MCF 10A (cell line): Measurements from ENCODE around the gene FBXW5. TPM values are rescaled to one million over a fixed set of nuclear protein-coding genes. Genes with fewer than 3 reads are reported as not detected.

Source experiments
- BruUV-seq: library from RNA; stranded (reverse); fragments of 400-500 nt; replicated peaks from 2 replicates; lab custom pipeline; 2021; lab: Mats Ljungman, UMichigan
- CTCF ChIA-PET: fragments of 300-600 bp; sonication (Branson Sonifier 250); formaldehyde crosslinking; extraction: SDS; loops from one replicate; lab custom pipeline; 2021; ENCODE audit warnings: antibody characterized with exemption, inconsistent platforms; lab: Yijun Ruan, JAX
- POLR2A ChIA-PET: fragments of 300-600, 350-650 bp; sonication (Branson Sonifier 250); formaldehyde crosslinking; extraction: SDS; loops from one replicate; lab custom pipeline; 2020; ENCODE audit warnings: antibody characterized with exemption, inconsistent platforms; lab: Yijun Ruan, JAX
- DNase-seq: peaks from one replicate; pipeline ENCODE4 v3.0.0-alpha.2; 2018; ENCODE audit not compliant: unreplicated experiment
- H3K27ac Mint-ChIP-seq: one replicate; pipeline ENCODE4 v1.8.0; 2022; ENCODE audit warnings: mild to moderate bottlenecking, low read depth, mixed read lengths; ENCODE audit not compliant: unreplicated experiment
- H3K27me3 Mint-ChIP-seq: one replicate; pipeline ENCODE4 v1.8.0; 2022; ENCODE audit warnings: mixed read lengths; ENCODE audit not compliant: insufficient read depth, unreplicated experiment
- H3K36me3 Mint-ChIP-seq: one replicate; pipeline ENCODE4 v1.8.0; 2022; ENCODE audit warnings: mild to moderate bottlenecking, moderate library complexity, mixed read lengths; ENCODE audit not compliant: insufficient read depth, unreplicated experiment
- H3K4me1 Mint-ChIP-seq: one replicate; pipeline ENCODE4 v1.8.0; 2022; ENCODE audit warnings: mixed read lengths; ENCODE audit not compliant: insufficient read depth, unreplicated experiment
- H3K4me3 Mint-ChIP-seq: one replicate; pipeline ENCODE4 v1.8.0; 2022; ENCODE audit warnings: mild to moderate bottlenecking, moderate library complexity, mixed read lengths; ENCODE audit not compliant: unreplicated experiment
- H3K9me3 Mint-ChIP-seq: one replicate; pipeline ENCODE4 v1.8.0; 2022; ENCODE audit warnings: mixed read lengths; ENCODE audit not compliant: unreplicated experiment
- intact Hi-C: fragments of 100-400 bp; cut with micrococcal nuclease; formaldehyde crosslinking; loops from 2 replicates; pipeline ENCODE4 v1.14.1; 2022
- total RNA-seq: library from RNA; stranded (reverse); gene quantifications from 2 replicates; pipeline ENCODE4 v1.2.3, GENCODE V29; 2022
- TF ChIP-seq, protein P1 (sequence below): fragments of 200-600 bp; IDR thresholded peaks from one replicate; pipeline ENCODE4 v1.8.0; 2022; ENCODE audit warnings: antibody characterized with exemption, mild to moderate bottlenecking; ENCODE audit not compliant: unreplicated experiment

FBXW5 gene
- total RNA-seq, 1 experiment from 2014 or later, result 100 TPM

DNA sequence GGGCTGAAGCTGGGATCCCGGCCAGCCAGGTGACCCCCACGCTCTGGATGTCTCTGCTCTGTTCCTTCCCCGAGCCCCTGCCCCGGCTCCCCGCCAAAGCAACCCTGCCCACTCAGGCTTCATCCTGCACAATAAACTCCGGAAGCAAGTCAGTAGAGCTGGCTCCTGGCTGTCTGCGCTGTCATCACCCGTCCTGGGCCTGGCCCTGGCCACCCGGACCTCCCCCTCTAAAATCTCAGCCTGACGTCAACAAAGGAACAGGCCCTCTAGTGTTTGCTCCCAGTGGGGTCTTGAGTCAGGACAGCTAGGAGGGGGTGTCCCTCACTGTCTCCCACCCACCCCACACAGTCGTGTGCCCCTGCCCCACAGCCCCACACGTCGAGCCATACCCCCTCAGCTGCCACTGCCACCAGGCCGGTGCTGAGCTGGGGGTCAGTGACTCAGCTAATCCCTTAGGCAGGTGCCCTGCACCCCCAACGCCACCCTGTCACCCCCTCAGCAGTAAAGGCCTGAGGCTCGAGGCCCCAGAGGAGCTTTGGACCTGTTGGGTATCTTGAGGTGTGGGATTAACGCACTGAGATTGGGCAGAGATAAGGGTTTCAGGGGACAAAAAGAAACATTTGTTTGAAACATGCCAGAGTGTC, 37.2 kb upstream of the FBXW5 start:
- Mint-ChIP-seq H3K4me1 (no peaks in the 10 kb centered on the region), H3K36me3 (no peaks in the 10 kb centered on the region), H3K27ac (no peak overlapping the region), H3K4me3 (no peak overlapping the region), H3K9me3 (no peaks in the 10 kb centered on the region), H3K27me3 (no peaks in the 10 kb centered on the region)
- intact Hi-C loops, result no loop called here
- DNase-seq, result no peak
- BruUV-seq, result no TSS peak
- TF ChIP-seq, protein P1, sequence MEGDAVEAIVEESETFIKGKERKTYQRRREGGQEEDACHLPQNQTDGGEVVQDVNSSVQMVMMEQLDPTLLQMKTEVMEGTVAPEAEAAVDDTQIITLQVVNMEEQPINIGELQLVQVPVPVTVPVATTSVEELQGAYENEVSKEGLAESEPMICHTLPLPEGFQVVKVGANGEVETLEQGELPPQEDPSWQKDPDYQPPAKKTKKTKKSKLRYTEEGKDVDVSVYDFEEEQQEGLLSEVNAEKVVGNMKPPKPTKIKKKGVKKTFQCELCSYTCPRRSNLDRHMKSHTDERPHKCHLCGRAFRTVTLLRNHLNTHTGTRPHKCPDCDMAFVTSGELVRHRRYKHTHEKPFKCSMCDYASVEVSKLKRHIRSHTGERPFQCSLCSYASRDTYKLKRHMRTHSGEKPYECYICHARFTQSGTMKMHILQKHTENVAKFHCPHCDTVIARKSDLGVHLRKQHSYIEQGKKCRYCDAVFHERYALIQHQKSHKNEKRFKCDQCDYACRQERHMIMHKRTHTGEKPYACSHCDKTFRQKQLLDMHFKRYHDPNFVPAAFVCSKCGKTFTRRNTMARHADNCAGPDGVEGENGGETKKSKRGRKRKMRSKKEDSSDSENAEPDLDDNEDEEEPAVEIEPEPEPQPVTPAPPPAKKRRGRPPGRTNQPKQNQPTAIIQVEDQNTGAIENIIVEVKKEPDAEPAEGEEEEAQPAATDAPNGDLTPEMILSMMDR, result no peak
- ChIA-PET POLR2A (no interaction called here), CTCF (no interaction called here)

DNA sequence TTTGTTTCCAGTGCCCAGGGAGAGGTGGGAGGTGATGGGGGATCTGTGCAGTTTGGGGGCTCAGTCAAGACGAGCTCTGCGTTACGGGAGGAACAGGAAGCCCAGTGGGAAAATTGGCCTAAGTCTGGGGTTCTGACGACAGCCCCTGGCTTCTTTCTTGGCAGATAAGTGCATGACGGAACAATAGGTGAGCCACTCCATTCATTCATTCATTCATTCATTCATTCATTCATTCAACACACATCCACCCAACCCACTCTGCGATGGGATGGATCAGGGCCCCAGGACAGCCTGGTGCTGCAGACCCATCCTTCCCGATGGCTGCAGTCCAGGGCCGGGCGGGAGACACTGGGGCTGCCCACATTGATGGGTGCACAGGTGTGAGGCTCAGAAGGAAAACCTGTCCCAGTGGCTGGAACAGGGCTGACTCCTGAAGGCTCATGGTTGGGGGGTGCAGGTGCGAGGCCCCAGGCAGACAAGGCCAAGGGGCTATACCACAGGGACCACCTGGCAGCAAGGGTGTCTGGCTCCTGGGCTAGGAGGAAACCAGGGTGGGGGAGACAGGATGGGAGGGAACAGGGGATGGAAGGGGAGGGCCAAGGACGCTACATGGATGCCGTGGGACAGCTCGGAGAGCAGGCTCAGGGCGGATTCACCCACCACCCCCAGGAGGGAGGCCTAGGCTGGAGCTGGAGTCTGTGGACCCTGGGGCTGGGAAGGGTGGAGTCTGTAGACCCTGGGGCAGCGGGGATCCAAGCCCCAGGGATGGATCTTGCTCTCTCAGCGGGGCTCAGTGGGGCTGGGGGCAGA, 36.3 kb upstream of the FBXW5 start:
- Mint-ChIP-seq H3K4me3 (no peak overlapping the region), H3K4me1 (no peaks in the 10 kb centered on the region), H3K27ac (no peak overlapping the region), H3K27me3 (no peaks in the 10 kb centered on the region), H3K36me3 (no peaks in the 10 kb centered on the region), H3K9me3 (no peaks in the 10 kb centered on the region)
- CTCF ChIA-PET, result interaction anchor here (0.6 kb wide), 1 partner anchor 122 kb away, joined by 3 read pairs; no protein-coding TSS in a partner anchor
- BruUV-seq, result no TSS peak
- intact Hi-C loops, result no loop called here
- TF ChIP-seq, protein P1, result no peak
- no peak for DNase-seq
- POLR2A ChIA-PET, result interaction anchor here (0.6 to 1.2 kb wide), 2 partner anchors 11 to 44 kb away, joined by 3 to 4 read pairs; partner anchors contain the start of gene PAXX

DNA sequence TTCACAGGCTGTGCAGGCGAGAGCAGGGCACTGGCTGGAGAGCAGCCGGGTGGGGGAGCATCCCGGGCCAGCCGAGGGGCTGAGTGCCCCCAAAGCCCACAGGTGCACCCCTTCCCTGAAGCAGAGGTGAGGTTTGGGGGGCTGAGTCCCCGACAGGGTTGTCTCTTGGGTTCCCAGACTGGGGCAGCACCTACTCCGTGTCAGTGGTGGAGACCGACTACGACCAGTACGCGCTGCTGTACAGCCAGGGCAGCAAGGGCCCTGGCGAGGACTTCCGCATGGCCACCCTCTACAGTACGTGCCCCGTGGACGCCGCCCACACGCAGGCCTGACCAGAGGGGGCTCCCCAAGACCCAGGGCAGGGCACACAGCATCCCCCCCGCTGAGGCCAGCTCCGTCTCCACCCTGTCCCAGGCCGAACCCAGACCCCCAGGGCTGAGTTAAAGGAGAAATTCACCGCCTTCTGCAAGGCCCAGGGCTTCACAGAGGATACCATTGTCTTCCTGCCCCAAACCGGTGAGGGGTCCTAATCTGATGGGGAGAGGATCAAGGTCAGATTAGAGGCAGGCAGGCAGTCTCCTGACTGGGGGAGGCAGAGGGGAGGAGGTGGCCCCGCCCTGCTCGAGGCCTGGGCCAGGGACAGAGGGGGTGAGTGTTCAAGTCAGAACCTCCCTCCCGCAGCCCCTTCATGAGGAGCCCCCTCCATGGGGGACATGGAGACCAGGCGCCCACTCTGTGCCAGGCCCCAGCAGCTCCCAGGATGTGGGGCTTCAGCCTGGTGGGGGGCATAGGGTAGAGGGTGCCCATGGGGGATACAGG, 35.4 kb upstream of the FBXW5 start:
- H3K9me3 Mint-ChIP-seq, result no peaks in the 10 kb centered on the region
- no TSS peak for BruUV-seq
- CTCF ChIA-PET, result no interaction called here
- POLR2A ChIA-PET, result interaction anchor here (1.2 kb wide), 1 partner anchor 12 kb away, joined by 3 read pairs; the partner anchor contains the start of gene PAXX
- no peaks in the 10 kb centered on the region for H3K27me3 Mint-ChIP-seq
- no peak for DNase-seq
- H3K27ac Mint-ChIP-seq, result no peak overlapping the region
- H3K4me3 Mint-ChIP-seq, result no peak overlapping the region
- H3K4me1 Mint-ChIP-seq, result peaks cover 7% of the 10 kb centered on the region
- TF ChIP-seq, protein P1, result no peak
- H3K36me3 Mint-ChIP-seq, result no peaks in the 10 kb centered on the region
- intact Hi-C loops, result no loop called here
